IMR-90 (cell line): ENCODE data around the gene TMPRSS2. TPM values are rescaled to one million over a fixed set of nuclear protein-coding genes. Genes with fewer than 3 reads are reported as not detected.

Experiments used
- ATAC-seq: fragments of 200-7000 bp; cut with Tn5 transposase; 2 replicates; pipeline ENCODE4 v1.9.1; 2020; ENCODE audit warnings: low read depth, mild to moderate bottlenecking, moderate library complexity
- BruUV-seq: library from RNA; stranded (reverse); fragments of 400-500 nt; replicated peaks from 2 replicates; lab custom pipeline; 2021; lab: Mats Ljungman, UMichigan
- CTCF ChIA-PET: fragments of 300-600 bp; formaldehyde crosslinking; extraction: SDS; loops from one replicate; lab custom pipeline; 2021; ENCODE audit warnings: antibody characterized with exemption; lab: Yijun Ruan, JAX
- POLR2A ChIA-PET: fragments of 300-600 bp; sonication (Branson Sonifier 250); formaldehyde crosslinking; loops from one replicate; lab custom pipeline; 2022; ENCODE audit warnings: antibody characterized with exemption; ENCODE audit not compliant: unreplicated experiment; lab: Charles Lee
- DNase-seq: peaks from one replicate; pipeline ENCODE4 v3.0.0; 2013
- H2AFZ ChIP-seq: replicated peaks from 2 replicates; pipeline ENCODE3; 2013; ENCODE audit warnings: low read length, mild to moderate bottlenecking; ENCODE audit not compliant: poor library complexity
- H2AK5ac ChIP-seq: 2 replicates; pipeline ENCODE4 v1.6.1; 2013; ENCODE audit warnings: low read depth, low read length, inconsistent platforms
- H2AK9ac ChIP-seq: replicated peaks from 2 replicates; pipeline ENCODE3; 2013; ENCODE audit warnings: mild to moderate bottlenecking, low read depth, low read length, moderate library complexity; ENCODE audit not compliant: poor library complexity
- H2BK120ac ChIP-seq: 2 replicates; pipeline ENCODE4 v1.6.1; 2013; ENCODE audit warnings: low read depth, low read length, inconsistent platforms
- H2BK15ac ChIP-seq: 3 replicates; pipeline ENCODE4 v1.6.1; 2013; ENCODE audit warnings: low read depth, low read length, inconsistent platforms
- H2BK20ac ChIP-seq: 2 replicates; pipeline ENCODE4 v1.6.1; 2013; ENCODE audit warnings: low read depth, mild to moderate bottlenecking, inconsistent platforms, low read length, moderate library complexity
- H2BK5ac ChIP-seq: 2 replicates; pipeline ENCODE4 v1.6.1; 2013; ENCODE audit warnings: mild to moderate bottlenecking, low read depth, low read length, inconsistent platforms; ENCODE audit not compliant: poor library complexity, severe bottlenecking
- H3K14ac ChIP-seq: replicated peaks from 2 replicates; pipeline ENCODE4 v1.6.1; 2013; ENCODE audit warnings: low read depth, low read length, inconsistent platforms
- H3K18ac ChIP-seq: 2 replicates; pipeline ENCODE4 v1.6.1; 2013; ENCODE audit warnings: low read depth, low read length, control low read depth
- H3K23ac ChIP-seq: 2 replicates; pipeline ENCODE4 v1.6.1; 2013; ENCODE audit warnings: low read depth, low read length, inconsistent platforms
- H3K27ac ChIP-seq: 2 replicates; pipeline ENCODE4 v1.5.1; 2013; ENCODE audit warnings: mild to moderate bottlenecking, control low read depth, low read length; ENCODE audit not compliant: insufficient read depth
- H3K27me3 ChIP-seq: 2 replicates; pipeline ENCODE4 v1.6.1; 2013; ENCODE audit warnings: low read length; ENCODE audit not compliant: control insufficient read depth, insufficient read depth
- H3K36me3 ChIP-seq: 2 replicates; pipeline ENCODE4 v1.6.1; 2013; ENCODE audit warnings: low read length, mixed read lengths; ENCODE audit not compliant: control insufficient read depth, insufficient read depth
- H3K4ac ChIP-seq: 2 replicates; pipeline ENCODE4 v1.6.1; 2013; ENCODE audit warnings: low read depth, low read length, inconsistent platforms
- H3K4me1 ChIP-seq: 2 replicates; pipeline ENCODE4 v1.6.1; 2013; ENCODE audit warnings: low read length, mixed read lengths; ENCODE audit not compliant: control insufficient read depth, insufficient read depth
- H3K4me2 ChIP-seq: 2 replicates; pipeline ENCODE4 v1.6.1; 2013; ENCODE audit warnings: low read depth, mild to moderate bottlenecking, control low read depth, low read length, moderate library complexity
- H3K4me3 ChIP-seq: 2 replicates; pipeline ENCODE4 v1.5.1; 2013; ENCODE audit warnings: low read depth, mild to moderate bottlenecking, control low read depth, low read length, moderate library complexity; ENCODE audit not compliant: insufficient read depth
- H3K56ac ChIP-seq: 2 replicates; pipeline ENCODE4 v1.6.1; 2013; ENCODE audit warnings: low read length, inconsistent platforms; ENCODE audit not compliant: insufficient read depth; ENCODE audit errors: extremely low read depth
- H3K79me1 ChIP-seq, 2 experiments: 2 replicates each; pipeline ENCODE4 v1.6.1; 2013; ENCODE audit warnings: low read length in 2 of 2, inconsistent platforms in 1 of 2, low read depth in 1 of 2
- H3K9ac ChIP-seq: 2 replicates; pipeline ENCODE4 v1.6.1; 2013; ENCODE audit warnings: low read depth, low read length, control low read depth
- H3K9me1 ChIP-seq: 2 replicates; pipeline ENCODE4 v1.6.1; 2013; ENCODE audit warnings: low read length, inconsistent platforms; ENCODE audit not compliant: insufficient read depth
- H3K9me3 ChIP-seq: 2 replicates; pipeline ENCODE4 v1.6.1; 2013; ENCODE audit warnings: low read length; ENCODE audit not compliant: control insufficient read depth, insufficient read depth
- H4K20me1 ChIP-seq: 2 replicates; pipeline ENCODE4 v1.6.1; 2013; ENCODE audit warnings: low read length, inconsistent platforms; ENCODE audit not compliant: insufficient read depth
- H4K5ac ChIP-seq: 2 replicates; pipeline ENCODE4 v1.6.1; 2013; ENCODE audit warnings: mild to moderate bottlenecking, low read depth, low read length, control low read depth
- H4K8ac ChIP-seq, 2 experiments: 2 replicates each; pipeline ENCODE4 v1.6.1; 2013; ENCODE audit warnings: low read depth in 2 of 2, low read length in 2 of 2, control low read depth in 1 of 2, inconsistent platforms in 1 of 2
- H4K91ac ChIP-seq: 2 replicates; pipeline ENCODE4 v1.6.1; 2013; ENCODE audit warnings: low read depth, low read length, inconsistent platforms; ENCODE audit not compliant: insufficient read depth
- BHLHE40 ChIP-seq: fragments of 150-350 bp; IDR thresholded peaks from 2 replicates; pipeline ENCODE4 v1.6.1; 2016; ENCODE audit warnings: mild to moderate bottlenecking, low read depth, low read length
- CEBPB ChIP-seq: IDR thresholded peaks from 2 replicates; pipeline ENCODE4 v1.6.1; 2012; ENCODE audit warnings: low read depth, low read length, improper control_type of control experiment
- CTCF ChIP-seq: conservative IDR thresholded peaks from 2 replicates; pipeline ENCODE4 v1.5.1; 2012; ENCODE audit warnings: mild to moderate bottlenecking, low read depth, low read length, improper control_type of control experiment
- ELK1 ChIP-seq: fragments of 150-350 bp; IDR thresholded peaks from 2 replicates; pipeline ENCODE4 v1.6.1; 2016; ENCODE audit warnings: low read depth, mild to moderate bottlenecking, low read length, moderate library complexity, borderline replicate concordance
- NFE2L2 ChIP-seq: fragments of 150-350 bp; IDR thresholded peaks from 2 replicates; pipeline ENCODE4 v1.6.1; 2016; ENCODE audit warnings: low read depth, mild to moderate bottlenecking, low read length
- POLR2A ChIP-seq: IDR thresholded peaks from 2 replicates; pipeline ENCODE4 v1.6.1; 2012; ENCODE audit warnings: mild to moderate bottlenecking, low read depth, low read length
- WGBS, 2 experiments: methylation state at CpG; one replicate each; pipeline versions ENCODE4 v1.1.5 to v1.1.7; 2013; ENCODE audit warnings: missing lambda C conversion rate in 2 of 2; ENCODE audit not compliant: insufficient read length in 1 of 2; ENCODE audit errors: extremely low coverage in 2 of 2; 5-methylcytosine and 5-hydroxymethylcytosine counted together
- dilution Hi-C: fragments of 300-500 bp; cut with HindIII; formaldehyde crosslinking; loops from one replicate; pipeline ENCODE4 v1.14.3; 2018; ENCODE audit warnings: low sequenced_read_pairs; ENCODE audit not compliant: unreplicated experiment
- in situ Hi-C: fragments of 300-500 bp; cut with MboI; formaldehyde crosslinking; loops from 3 replicates; pipeline ENCODE4 v1.14.3; 2019; ENCODE audit warnings: low sequenced_read_pairs, inconsistent platforms, mixed read lengths
- intact Hi-C: fragments of 100-400 bp; cut with micrococcal nuclease; formaldehyde crosslinking; loops from 2 replicates; pipeline ENCODE4 v1.10.0; 2022
- polyA plus RNA-seq, 3 experiments: library from polyadenylated mRNA; depleted of rRNA; stranded (reverse); fragments of >200 nt; gene quantifications; 2 replicates each; pipeline ENCODE4 v1.2.3, GENCODE V29; 2012; ENCODE audit warnings: low replicate concordance in 1 of 3
- total RNA-seq: library from RNA; depleted of rRNA; stranded (reverse); fragments of >200 nt; gene quantifications from 2 replicates; pipeline ENCODE4 v1.2.3, GENCODE V29; 2012

The TMPRSS2 gene
- total and polyA plus RNA-seq, 2 of the 4 experiments (the other 2 are of a cell fraction): not detected

GRCh38 chr21:41475714-41476420, 32.1 kb downstream of the TMPRSS2 start:
- Histone ChIP-seq H2AFZ (no peak overlapping the region), H2BK20ac (no peak overlapping the region), H3K4me1 (no peaks in the 10 kb centered on the region), H2BK120ac (no peak overlapping the region), H3K9me1 (no peaks in the 10 kb centered on the region), H3K9ac (no peak overlapping the region), H3K56ac (no peak overlapping the region), H4K20me1 (no peaks in the 10 kb centered on the region), H3K9me3 (no peaks in the 10 kb centered on the region), H3K27ac (no peak overlapping the region), H3K4ac (no peak overlapping the region), H3K23ac (no peak overlapping the region), H3K14ac (no peak overlapping the region), H3K79me1 (no peaks in the 10 kb centered on the region), H2BK5ac (no peak overlapping the region), H3K18ac (no peak overlapping the region), H2AK5ac (no peak overlapping the region), H3K36me3 (no peaks in the 10 kb centered on the region), H4K8ac (no peak overlapping the region), H3K27me3 (no peaks in the 10 kb centered on the region; the same call in 1 of the 2 replicates), H2BK15ac (no peak overlapping the region), H4K5ac (no peak overlapping the region), H3K4me2 (no peak overlapping the region), H4K91ac (no peak overlapping the region), H3K4me3 (no peak overlapping the region), H2AK9ac (no peak overlapping the region)
- DNase-seq (no peak), ATAC-seq (no peak)
- ChIA-PET CTCF (no interaction called here), POLR2A (no interaction called here)
- WGBS, 2 experiments: 93% methylated on average over 4 of the region's 15 CpGs; no CpG with 5 or more reads in 1 of the 2 experiments
- BruUV-seq: no TSS peak
- in situ Hi-C loops (no loop called here), intact Hi-C loops (loop anchor here (10.0 kb wide), 1 partner anchor 1369 kb away; no protein-coding TSS in a partner anchor), dilution Hi-C loops (no loop called here)
- no peak for TF ChIP-seq NFE2L2
- no peak for TF ChIP-seq POLR2A
- TF ChIP-seq BHLHE40: no peak
- no peak for TF ChIP-seq CTCF
- no peak for TF ChIP-seq CEBPB
- TF ChIP-seq ELK1: no peak
